GM13977 (cell line): ENCODE measurements around the gene NPS.

ENCODE experiments used
- DNase-seq: peaks from one replicate; pipeline ENCODE4 v3.0.0; 2012; ENCODE audit warnings: low spot score
- in situ Hi-C: fragments of 300-500 bp; cut with MboI; formaldehyde crosslinking; loops from one replicate; pipeline ENCODE4 v1.12.0; 2022; ENCODE audit warnings: low sequenced_read_pairs, low pct_unique_long_range_greater_than_20kb, mixed read lengths, inconsistent platforms; ENCODE audit not compliant: unreplicated experiment
- TF ChIP-seq, protein P1 (sequence below): IDR thresholded peaks from 2 replicates; pipeline ENCODE4 v1.5.1; 2012; ENCODE audit warnings: mild to moderate bottlenecking, control low read depth; ENCODE audit not compliant: insufficient read depth; ENCODE audit errors: extremely low read depth, missing control alignments

NPS gene

GRCh38 chr10:127524908-127525665 lies 24.0 kb upstream of the NPS start:
- in situ Hi-C loops: no loop called here
- no peak for DNase-seq
- TF ChIP-seq, protein P1, sequence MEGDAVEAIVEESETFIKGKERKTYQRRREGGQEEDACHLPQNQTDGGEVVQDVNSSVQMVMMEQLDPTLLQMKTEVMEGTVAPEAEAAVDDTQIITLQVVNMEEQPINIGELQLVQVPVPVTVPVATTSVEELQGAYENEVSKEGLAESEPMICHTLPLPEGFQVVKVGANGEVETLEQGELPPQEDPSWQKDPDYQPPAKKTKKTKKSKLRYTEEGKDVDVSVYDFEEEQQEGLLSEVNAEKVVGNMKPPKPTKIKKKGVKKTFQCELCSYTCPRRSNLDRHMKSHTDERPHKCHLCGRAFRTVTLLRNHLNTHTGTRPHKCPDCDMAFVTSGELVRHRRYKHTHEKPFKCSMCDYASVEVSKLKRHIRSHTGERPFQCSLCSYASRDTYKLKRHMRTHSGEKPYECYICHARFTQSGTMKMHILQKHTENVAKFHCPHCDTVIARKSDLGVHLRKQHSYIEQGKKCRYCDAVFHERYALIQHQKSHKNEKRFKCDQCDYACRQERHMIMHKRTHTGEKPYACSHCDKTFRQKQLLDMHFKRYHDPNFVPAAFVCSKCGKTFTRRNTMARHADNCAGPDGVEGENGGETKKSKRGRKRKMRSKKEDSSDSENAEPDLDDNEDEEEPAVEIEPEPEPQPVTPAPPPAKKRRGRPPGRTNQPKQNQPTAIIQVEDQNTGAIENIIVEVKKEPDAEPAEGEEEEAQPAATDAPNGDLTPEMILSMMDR: no peak

DNA sequence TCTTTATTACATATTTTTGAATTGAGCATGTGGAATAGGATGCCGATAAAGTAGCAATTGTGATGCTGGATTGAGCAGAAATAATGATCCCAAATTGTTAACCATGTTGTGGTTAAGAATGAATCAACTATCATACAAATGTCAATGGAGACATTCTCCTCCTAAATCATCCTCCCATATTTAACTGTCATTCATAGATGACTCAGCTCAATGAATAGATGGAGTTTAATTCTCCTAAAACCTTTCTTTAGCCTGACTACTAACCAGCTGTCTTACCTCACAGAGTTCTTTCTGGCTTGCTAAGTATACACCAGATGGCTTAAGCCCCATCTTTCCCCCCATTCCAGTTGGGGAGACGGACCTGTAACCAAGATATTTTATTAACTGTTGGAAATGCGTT lies 23.4 kb upstream of the NPS start:
- DNase-seq: no peak
- in situ Hi-C loops: no loop called here
- TF ChIP-seq, protein P1: no peak

- TF ChIP-seq, protein P1: no peak
- in situ Hi-C loops: no loop called here
- DNase-seq: no peak
Measured at GRCh38 chr10:127526161-127526560, 22.9 kb upstream of the NPS start.

DNA sequence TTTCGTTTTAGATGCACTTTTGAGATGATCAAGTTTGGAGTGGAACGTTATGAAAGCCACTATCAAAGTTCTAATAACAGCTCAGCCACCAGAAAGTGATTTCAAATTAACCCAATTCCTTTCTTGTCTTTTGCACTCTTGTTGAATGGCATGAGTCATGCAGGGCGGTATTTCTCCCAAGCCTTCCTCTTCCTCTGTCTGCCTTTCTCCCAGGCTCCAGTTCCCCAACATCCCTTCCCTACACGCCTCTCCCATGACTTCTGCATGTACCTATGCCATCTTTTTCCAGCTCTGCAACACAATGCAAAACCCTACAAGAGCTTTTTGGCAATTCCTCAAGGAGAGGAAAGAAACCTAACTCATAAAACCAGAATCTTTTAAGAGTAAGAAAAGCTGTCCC lies 21.8 kb upstream of the NPS start:
- no peak for DNase-seq
- in situ Hi-C loops: no loop called here
- TF ChIP-seq, protein P1: no peak

GRCh38 chr10:127527891-127528290 lies 21.2 kb upstream of the NPS start:
- in situ Hi-C loops: no loop called here
- TF ChIP-seq, protein P1: no peak
- DNase-seq: no peak

GRCh38 chr10:127532193-127532592 lies 16.9 kb upstream of the NPS start:
- no peak for DNase-seq
- TF ChIP-seq, protein P1: no peak
- in situ Hi-C loops: no loop called here
